Uterus (tissue), 4 donors: ENCODE measurements around the gene ANGPTL3. TPM values are rescaled to one million over a fixed set of nuclear protein-coding genes. Genes with fewer than 3 reads are reported as not detected.
"Not testable (repeated sequence)": the region's sequence is repeated elsewhere in the genome, so short reads cannot be mapped to it uniquely, and the experiment has no call there.

Experiments used
- DNase-seq, 2 donors: peaks; one replicate each; pipeline ENCODE4 v3.0.0-alpha.2; 2019 to 2020
- H3K27ac ChIP-seq, 2 donors: fragments of 200-600 bp; sonication (generic); 1 replicate in 1 of 2; 2 replicates in 1 of 2; pipeline ENCODE4 v1.5.1; 2016 to 2018
- H3K27me3 ChIP-seq, 2 donors: fragments of 200-600 bp; sonication (generic); one replicate each; pipeline ENCODE4 v1.5.1; 2018 to 2019; ENCODE audit warnings: control low read depth in 1 of 2
- H3K36me3 ChIP-seq, 2 donors: fragments of 200-600 bp; sonication (generic); one replicate each; pipeline ENCODE4 v1.5.1; 2019; ENCODE audit warnings: control low read depth in 1 of 2
- H3K4me1 ChIP-seq, 2 donors: fragments of 200-600 bp; sonication (generic); one replicate each; pipeline ENCODE4 v1.5.1; 2018 to 2019; ENCODE audit warnings: control low read depth in 1 of 2
- H3K4me3 ChIP-seq, 2 donors: fragments of 200-600 bp; sonication (generic); 1 replicate in 1 of 2; 2 replicates in 1 of 2; pipeline ENCODE4 v1.5.1; 2018 to 2019; ENCODE audit warnings: mild to moderate bottlenecking in 1 of 2
- H3K9me3 ChIP-seq, 2 donors: fragments of 200-600 bp; sonication (generic); one replicate each; pipeline ENCODE4 v1.5.1; 2019; ENCODE audit warnings: control low read depth in 1 of 2
- CTCF ChIP-seq, 4 experiments: fragments of 200-600 bp in 2 of 4; fragments of 450-650 bp in 2 of 4; sonication (generic) in 2 of 4; IDR thresholded peaks; one replicate each; pipeline ENCODE4 v1.5.1; 2016 to 2019; ENCODE audit warnings: antibody characterized with exemption in 4 of 4, mild to moderate bottlenecking in 2 of 4, moderate library complexity in 1 of 4
- POLR2A ChIP-seq, 2 donors: fragments of 450-650 bp; IDR thresholded peaks; one replicate each; pipeline ENCODE4 v1.6.1; 2016; ENCODE audit warnings: antibody characterized with exemption in 2 of 2, mild to moderate bottlenecking in 1 of 2, moderate library complexity in 1 of 2
- intact Hi-C: fragments of 100-400 bp; cut with DNase I; formaldehyde crosslinking; loops from one replicate; pipeline ENCODE4 v1.15.1; 2023; ENCODE audit warnings: low total_unique reads
- total RNA-seq, 4 donors: library from RNA; depleted of rRNA in 3 of 4; stranded (reverse); fragments of >200 nt in 3 of 4; gene quantifications; one replicate each; pipeline versions ENCODE4 v1.1.0 to v1.2.4, GENCODE V29; 2014 to 2023
- donor health status: DM: yes; HTN: yes; CAD: no.

The ANGPTL3 gene
- total RNA-seq, 4 donors from 2014 or later: not detected

GRCh38 chr1:62608905-62609304, 11.6 kb downstream of the ANGPTL3 start:
- intact Hi-C loops: no loop called here
- TF ChIP-seq POLR2A (IDR thresholded peaks at IDR 0.05) (no peak), CTCF (IDR thresholded peaks at IDR 0.05) (no peak)
- Histone ChIP-seq H3K4me1 (no peaks in the 10 kb centered on the region), H3K9me3 (no peaks in the 10 kb centered on the region), H3K27ac (no peak overlapping the region), H3K4me3 (no peak overlapping the region), H3K36me3 (no peaks in the 10 kb centered on the region), H3K27me3 (no peaks in the 10 kb centered on the region)
- no peak for DNase-seq

- H3K36me3 ChIP-seq, H3K27ac ChIP-seq, H3K9me3 ChIP-seq, H3K4me1 ChIP-seq, H3K27me3 ChIP-seq, H3K4me3 ChIP-seq, DNase-seq, intact Hi-C loops: not testable (repeated sequence)
Observed at GRCh38 chr1:62610588-62610987, 13.3 kb downstream of the ANGPTL3 start.

- H3K36me3 ChIP-seq: no peaks in the 10 kb centered on the region
- no peak for DNase-seq
- H3K27me3 ChIP-seq: no peaks in the 10 kb centered on the region
Observed at GRCh38 chr1:62612770-62613169, 15.4 kb downstream of the ANGPTL3 start.

GRCh38 chr1:62613325-62613727, 16.0 kb downstream of the ANGPTL3 start:
- Histone ChIP-seq H3K4me3 (no peak overlapping the region), H3K36me3 (no peaks in the 10 kb centered on the region), H3K27ac (no peak overlapping the region), H3K9me3 (no peaks in the 10 kb centered on the region), H3K27me3 (no peaks in the 10 kb centered on the region), H3K4me1 (no peaks in the 10 kb centered on the region)
- no peak for DNase-seq
- no peak for TF ChIP-seq POLR2A (IDR thresholded peaks at IDR 0.05)
- TF ChIP-seq CTCF (IDR thresholded peaks at IDR 0.05): no peak
- intact Hi-C loops: no loop called here

More at GRCh38 chr1:62612770-62613169, 15.4 kb downstream of the ANGPTL3 start:
- no peak overlapping the region for H3K4me3 ChIP-seq
- H3K27ac ChIP-seq: no peak overlapping the region
- no peaks in the 10 kb centered on the region for H3K9me3 ChIP-seq
- no peak for TF ChIP-seq POLR2A (IDR thresholded peaks at IDR 0.05)
- no peak for TF ChIP-seq CTCF (IDR thresholded peaks at IDR 0.05)
- H3K4me1 ChIP-seq: no peaks in the 10 kb centered on the region
- intact Hi-C loops: no loop called here

GRCh38 chr1:62613890-62614289, 16.6 kb downstream of the ANGPTL3 start:
- Histone ChIP-seq H3K36me3 (no peaks in the 10 kb centered on the region), H3K4me3 (no peak overlapping the region), H3K27me3 (no peaks in the 10 kb centered on the region), H3K27ac (no peak overlapping the region), H3K4me1 (no peaks in the 10 kb centered on the region), H3K9me3 (no peaks in the 10 kb centered on the region)
- intact Hi-C loops: no loop called here
- TF ChIP-seq CTCF (IDR thresholded peaks at IDR 0.05) (no peak), POLR2A (IDR thresholded peaks at IDR 0.05) (no peak)
- DNase-seq: no peak

- TF ChIP-seq POLR2A (IDR thresholded peaks at IDR 0.05) (no peak), CTCF (IDR thresholded peaks at IDR 0.05) (no peak)
- H3K9me3 ChIP-seq: no peaks in the 10 kb centered on the region
- H3K27me3 ChIP-seq: no peaks in the 10 kb centered on the region
- H3K27ac ChIP-seq: no peak overlapping the region
- H3K36me3 ChIP-seq: peaks cover 0 to 2% of the 10 kb centered on the region in 2 donors
- DNase-seq: no peak
- intact Hi-C loops: no loop called here
- no peak overlapping the region for H3K4me3 ChIP-seq
- H3K4me1 ChIP-seq: no peaks in the 10 kb centered on the region
Observed at GRCh38 chr1:62621907-62622306, 24.6 kb downstream of the ANGPTL3 start.
